Fibroblast of mammary gland (primary cell): ENCODE results near the gene GPR137B.

ENCODE experiments used
- DNase-seq: peaks from one replicate; pipeline ENCODE4 v3.0.0-alpha.2; 2010; ENCODE audit warnings: low read depth
- H3K4me3 ChIP-seq: 2 replicates; pipeline ENCODE4 v1.5.1; 2011; ENCODE audit warnings: low read depth, mild to moderate bottlenecking, low read length, moderate library complexity; ENCODE audit not compliant: control insufficient read depth
- TF ChIP-seq, protein P1 (sequence below): conservative IDR thresholded peaks from 2 replicates; pipeline ENCODE4 v1.5.1; 2011; ENCODE audit warnings: low read depth, low read length, inconsistent platforms; ENCODE audit not compliant: control insufficient read depth, insufficient read depth

The GPR137B gene

DNA sequence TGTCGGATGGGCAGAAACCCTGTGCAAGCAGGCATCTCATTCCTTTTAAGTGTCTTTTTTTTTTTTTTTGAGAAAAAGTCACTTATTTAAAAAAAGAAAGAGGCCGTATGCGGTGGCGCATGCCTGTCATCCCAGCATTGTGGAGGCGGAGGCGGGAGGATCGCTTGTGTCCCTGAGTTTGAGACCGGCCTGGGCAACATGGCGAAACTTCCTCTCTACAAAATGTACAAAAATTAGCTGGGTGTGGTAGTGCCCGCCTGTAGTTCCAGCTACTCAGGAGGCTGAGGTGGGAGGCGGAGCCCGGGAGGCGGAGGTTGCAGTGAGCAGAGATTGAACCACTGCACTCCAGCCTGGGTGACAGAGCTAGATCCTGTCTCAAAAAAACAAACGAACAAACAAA is 1.7 kb downstream of the GPR137B start:
- TF ChIP-seq, protein P1, sequence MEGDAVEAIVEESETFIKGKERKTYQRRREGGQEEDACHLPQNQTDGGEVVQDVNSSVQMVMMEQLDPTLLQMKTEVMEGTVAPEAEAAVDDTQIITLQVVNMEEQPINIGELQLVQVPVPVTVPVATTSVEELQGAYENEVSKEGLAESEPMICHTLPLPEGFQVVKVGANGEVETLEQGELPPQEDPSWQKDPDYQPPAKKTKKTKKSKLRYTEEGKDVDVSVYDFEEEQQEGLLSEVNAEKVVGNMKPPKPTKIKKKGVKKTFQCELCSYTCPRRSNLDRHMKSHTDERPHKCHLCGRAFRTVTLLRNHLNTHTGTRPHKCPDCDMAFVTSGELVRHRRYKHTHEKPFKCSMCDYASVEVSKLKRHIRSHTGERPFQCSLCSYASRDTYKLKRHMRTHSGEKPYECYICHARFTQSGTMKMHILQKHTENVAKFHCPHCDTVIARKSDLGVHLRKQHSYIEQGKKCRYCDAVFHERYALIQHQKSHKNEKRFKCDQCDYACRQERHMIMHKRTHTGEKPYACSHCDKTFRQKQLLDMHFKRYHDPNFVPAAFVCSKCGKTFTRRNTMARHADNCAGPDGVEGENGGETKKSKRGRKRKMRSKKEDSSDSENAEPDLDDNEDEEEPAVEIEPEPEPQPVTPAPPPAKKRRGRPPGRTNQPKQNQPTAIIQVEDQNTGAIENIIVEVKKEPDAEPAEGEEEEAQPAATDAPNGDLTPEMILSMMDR: no peak
- no peak for DNase-seq

DNA sequence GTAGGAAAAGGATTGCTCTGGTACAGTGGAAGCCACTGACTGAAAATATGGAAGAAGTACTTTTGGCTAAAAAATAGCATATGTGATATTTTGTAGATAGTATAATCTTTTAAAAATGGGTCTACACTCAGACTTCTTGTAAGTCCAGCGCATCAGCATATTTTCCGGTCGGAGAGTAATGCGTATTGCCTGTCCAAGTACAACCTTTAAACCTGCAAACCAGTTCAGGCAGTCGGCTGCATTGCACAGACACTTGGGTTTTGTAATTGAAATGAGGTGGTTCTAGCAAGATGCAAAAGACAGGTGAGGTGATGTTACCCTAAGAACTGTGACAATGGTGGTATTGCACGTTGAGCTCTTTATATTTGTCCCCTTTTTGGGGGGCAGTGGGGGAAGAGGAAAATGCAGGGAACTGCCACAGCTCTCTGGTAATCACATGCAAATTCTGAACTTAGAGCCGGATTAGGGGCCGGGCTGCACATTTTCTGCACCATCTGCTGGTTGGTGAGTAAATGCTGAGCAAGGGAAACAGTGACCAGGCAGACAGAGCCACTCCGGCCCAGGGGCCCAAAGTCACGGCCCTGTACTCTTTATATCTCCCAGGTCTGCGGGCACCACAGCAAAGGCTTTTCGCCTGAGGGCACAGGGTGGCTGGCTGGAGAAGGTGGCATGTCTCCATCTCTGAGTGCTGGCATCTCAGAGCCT is 2.3 kb downstream of the GPR137B start:
- TF ChIP-seq, protein P1: no peak
- no peak for DNase-seq
- H3K4me3 ChIP-seq: no peak overlapping the region

More for the DNA sequence above, 1.7 kb downstream of the GPR137B start:
- H3K4me3 ChIP-seq: peak overlapping the region; percentile 80

DNA sequence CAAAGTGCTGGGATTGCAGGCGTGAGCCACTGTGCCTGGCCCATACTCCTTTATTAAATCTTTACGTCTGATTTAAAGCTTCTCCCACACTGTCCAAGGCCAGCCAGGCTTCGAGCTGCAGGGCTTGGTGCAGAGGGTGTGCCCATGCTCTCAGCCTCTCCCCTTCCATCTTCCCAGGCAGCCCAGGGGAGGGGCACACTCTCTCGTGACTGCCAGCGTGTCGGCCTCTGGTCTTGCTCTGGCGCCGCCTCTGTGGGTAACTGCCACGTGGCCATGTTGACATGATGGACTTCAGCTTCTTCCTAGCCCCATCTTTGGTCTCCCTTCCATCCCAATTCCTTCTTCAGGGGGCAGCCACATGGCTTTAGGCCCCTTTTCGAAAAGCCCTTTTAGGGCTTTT is 4.7 kb downstream of the GPR137B start:
- DNase-seq: no peak
- TF ChIP-seq, protein P1: no peak
- no peak overlapping the region for H3K4me3 ChIP-seq

DNA sequence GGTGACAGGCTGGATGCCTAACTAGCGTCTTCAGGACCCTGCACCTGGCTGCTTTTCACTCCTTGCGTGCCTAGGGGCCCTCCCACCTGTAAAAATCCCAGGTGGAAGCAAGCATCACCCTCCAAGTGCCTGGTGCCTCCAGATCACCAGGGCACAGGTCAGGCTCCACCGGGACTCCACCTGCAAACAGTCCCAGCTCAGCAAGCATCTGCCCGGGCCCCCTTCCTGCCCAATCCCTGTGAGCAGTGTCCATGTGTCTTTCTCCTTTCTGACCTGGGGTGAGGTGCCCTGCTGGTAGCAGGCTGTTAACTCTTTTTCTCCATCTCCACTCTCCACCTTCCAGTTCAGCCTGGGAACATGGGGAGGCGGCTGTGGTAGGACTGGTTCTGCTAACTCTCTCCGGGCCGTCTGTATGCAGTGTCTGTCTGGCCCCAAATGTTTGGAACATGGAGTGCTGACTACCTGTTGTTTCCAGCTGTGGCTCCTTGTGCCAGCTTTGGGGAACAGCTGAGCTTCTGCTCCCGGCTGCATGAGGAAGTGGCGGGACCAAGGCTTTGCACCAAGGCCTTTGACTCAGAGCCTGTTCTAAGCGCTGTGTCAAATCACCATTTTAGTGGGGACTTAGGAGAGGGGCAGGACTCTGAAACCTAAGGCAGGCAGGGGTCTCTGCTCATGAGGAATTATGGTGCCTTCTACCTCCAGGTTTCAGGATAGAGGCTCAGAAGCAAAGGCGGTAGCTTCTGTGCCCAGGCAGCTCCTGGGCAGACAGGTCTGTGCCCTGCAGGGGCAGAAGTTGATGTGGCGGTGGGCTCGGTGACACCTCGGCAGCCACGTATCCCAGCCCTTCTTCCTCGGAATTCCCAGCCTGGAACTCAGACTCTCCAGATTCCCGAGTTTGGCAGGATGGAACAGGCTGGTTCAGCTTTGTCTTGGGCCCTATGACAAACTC is 5.5 kb downstream of the GPR137B start:
- no peak overlapping the region for H3K4me3 ChIP-seq
- TF ChIP-seq, protein P1: no peak
- DNase-seq: no peak

DNA sequence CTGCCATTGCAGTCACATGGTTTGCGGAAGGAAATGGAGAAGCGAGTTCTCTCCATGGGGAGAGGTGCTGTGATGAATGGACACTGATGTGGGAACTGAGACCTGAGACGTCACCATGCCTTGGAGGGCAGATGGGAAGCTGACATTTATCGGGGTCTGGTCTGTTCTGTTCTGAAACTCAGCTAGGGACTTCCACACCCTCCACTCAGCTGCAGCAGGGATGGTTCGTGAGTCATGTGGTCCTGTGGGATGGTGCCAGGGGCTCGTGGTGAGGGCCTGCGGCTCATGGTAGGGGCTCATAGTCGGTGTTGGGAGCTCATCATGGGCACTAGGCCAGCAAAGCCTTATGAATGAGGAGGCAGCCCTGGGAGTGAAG is 6.1 kb downstream of the GPR137B start:
- peak; percentile 45 for DNase-seq
- H3K4me3 ChIP-seq: no peak overlapping the region
- TF ChIP-seq, protein P1: no peak

DNA sequence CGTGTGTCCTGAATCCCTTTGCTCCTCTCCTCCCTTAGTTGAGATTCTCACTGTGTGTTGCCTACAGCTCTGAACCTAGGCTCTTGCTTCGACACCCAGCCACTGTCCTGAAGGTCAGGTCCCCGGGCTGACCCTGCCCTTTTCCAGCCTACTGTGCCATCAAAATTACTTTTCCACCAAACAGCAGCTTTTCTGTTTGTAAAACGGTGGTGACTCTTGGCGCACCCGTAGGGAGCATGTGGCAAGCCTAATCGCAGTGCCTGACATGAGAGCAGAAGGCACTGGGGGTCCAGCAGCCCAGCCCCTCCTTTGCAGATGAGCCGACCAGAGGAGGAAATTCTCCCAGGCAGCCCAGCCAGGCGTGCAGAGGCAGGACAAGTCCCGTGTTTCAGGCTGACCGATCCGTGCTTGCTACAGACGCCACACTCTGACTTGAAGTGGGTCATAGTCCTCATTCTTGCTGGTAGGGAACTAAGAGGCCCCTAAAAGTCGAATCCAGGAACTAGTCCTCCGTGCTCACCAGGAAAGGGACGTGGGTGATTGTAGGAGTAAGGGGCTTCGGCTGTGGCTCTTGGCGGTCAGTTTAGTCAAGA is 6.8 kb downstream of the GPR137B start:
- H3K4me3 ChIP-seq: no peak overlapping the region
- TF ChIP-seq, protein P1: no peak
- no peak for DNase-seq
